HepG2 (cell line): Measurements from ENCODE around the gene CARD16. TPM values are rescaled to one million over a fixed set of nuclear protein-coding genes. Genes with fewer than 3 reads are reported as not detected.

ENCODE experiments used
- BCL6 ChIP-seq: IDR thresholded peaks from 2 replicates; pipeline ENCODE4 v1.6.1; 2016; ENCODE audit warnings: missing genetic modification reagents, missing compliant biosample characterization
- ETV6 ChIP-seq: sonication (generic); formaldehyde crosslinking; conservative IDR thresholded peaks from 2 replicates; pipeline ENCODE4 v1.4.0; 2020; ENCODE audit warnings: missing genetic modification reagents
- KLF11 ChIP-seq: IDR thresholded peaks from 2 replicates; pipeline ENCODE4 v1.6.1; 2016; ENCODE audit warnings: missing compliant biosample characterization
- ZHX2 ChIP-seq, 2 experiments: sonication (generic) in 1 of 2; formaldehyde crosslinking in 1 of 2; IDR thresholded peaks; 2 replicates each; pipeline versions ENCODE4 v1.6.1 to v1.9.0; 2014 to 2022; ENCODE audit warnings: antibody characterized with exemption in 1 of 2, borderline replicate concordance in 1 of 2, inconsistent platforms in 1 of 2, low read depth in 1 of 2, missing genetic modification reagents in 1 of 2
- ZMAT3 ChIP-seq: sonication (generic); formaldehyde crosslinking; conservative IDR thresholded peaks from 2 replicates; pipeline ENCODE4 v1.7.0; 2021; ENCODE audit warnings: missing genetic modification reagents
- polyA plus RNA-seq, 8 experiments: library from polyadenylated mRNA; depleted of rRNA in 3 of 8; stranded (reverse) in 7 of 8; unstranded in 1 of 8; fragments of >200 nt; fragmentation: Illumina TruSeq in 4 of 8; extraction: Trizol in 4 of 8; gene quantifications; 2 replicates each; pipeline versions ENCODE4 v1.2.1 to v1.2.3, GENCODE V29; 2011 to 2016; ENCODE audit warnings: low read depth in 4 of 8, missing spikeins in 1 of 8, mixed read lengths in 1 of 8; ENCODE audit not compliant: insufficient read depth in 1 of 8
- total RNA-seq, 5 experiments: library from RNA; depleted of rRNA; stranded (reverse); fragments of >200 nt; fragmentation: Illumina TruSeq; extraction: Trizol; gene quantifications; 2 replicates each; pipeline ENCODE4 v1.2.3, GENCODE V29; 2016; ENCODE audit warnings: low read depth in 1 of 5

The CARD16 gene
- total and polyA plus RNA-seq, 2 of the 13 experiments (the other 11 are each of a cell fraction or from before 2014, with no cell fraction given): 0.34 TPM; not detected in 1

GRCh38 chr11:105046898-105047579 is 1.9 kb upstream of the CARD16 start (continued):
- TF ChIP-seq ZHX2 (IDR thresholded peaks at IDR 0.05; ENCODE audit: low read depth) (0 out of 2 replicates have a peak, but pooled peaks have one; percentile 28), ZHX2 (CRISPR knock-in tag; IDR thresholded peaks at IDR 0.05; ENCODE audit: borderline replicate concordance) (no peak), KLF11 (CRISPR knock-in tag) (peak; percentile 52; the same call in 1 of the 2 replicates), ZMAT3 (0 out of 2 replicates have a peak, but pooled peaks have one; percentile 54), ETV6 (CRISPR knock-in tag) (peak; percentile 83; the same call in 1 of the 2 replicates), BCL6 (CRISPR knock-in tag) (peak; percentile 92)
